HEK293 (cell line): Measurements from ENCODE around the gene RPS6KA1.

Experiments
- KLF7 ChIP-seq: fragments of 450-650 bp; formaldehyde crosslinking; IDR thresholded peaks from 2 replicates; pipeline ENCODE4 v1.5.1; 2016; ENCODE audit warnings: missing biosample characterization, missing genetic modification characterization, borderline replicate concordance
- OVOL3 ChIP-seq: fragments of 450-650 bp; formaldehyde crosslinking; IDR thresholded peaks from 2 replicates; pipeline ENCODE4 v1.5.1; 2016; ENCODE audit warnings: missing biosample characterization, missing genetic modification characterization
- PRDM10 ChIP-seq: fragments of 450-650 bp; formaldehyde crosslinking; IDR thresholded peaks from 2 replicates; pipeline ENCODE4 v1.5.1; 2016; ENCODE audit warnings: missing biosample characterization, missing genetic modification characterization
- ZBTB17 ChIP-seq: fragments of 450-650 bp; formaldehyde crosslinking; IDR thresholded peaks from 2 replicates; pipeline ENCODE4 v1.5.1; 2016; ENCODE audit warnings: missing biosample characterization, missing genetic modification characterization
- ZBTB20 ChIP-seq: fragments of 450-650 bp; formaldehyde crosslinking; IDR thresholded peaks from 2 replicates; pipeline ENCODE4 v1.5.1; 2016; ENCODE audit warnings: missing biosample characterization, missing genetic modification characterization
- ZBTB21 ChIP-seq: fragments of 450-650 bp; formaldehyde crosslinking; IDR thresholded peaks from 2 replicates; pipeline ENCODE4 v1.5.1; 2017; ENCODE audit warnings: missing biosample characterization, missing genetic modification characterization
- ZBTB8A ChIP-seq: fragments of 450-650 bp; formaldehyde crosslinking; IDR thresholded peaks from 2 replicates; pipeline ENCODE4 v1.5.1; 2016; ENCODE audit warnings: missing biosample characterization, missing genetic modification characterization
- ZFHX2 ChIP-seq: fragments of 450-650 bp; formaldehyde crosslinking; conservative IDR thresholded peaks from 2 replicates; pipeline ENCODE4 v1.5.1; 2016; ENCODE audit warnings: missing biosample characterization, missing genetic modification characterization
- ZFP37 ChIP-seq: fragments of 450-650 bp; formaldehyde crosslinking; IDR thresholded peaks from 2 replicates; pipeline ENCODE4 v1.5.1; 2016; ENCODE audit warnings: missing biosample characterization, missing genetic modification characterization
- ZNF114 ChIP-seq: fragments of 450-650 bp; formaldehyde crosslinking; IDR thresholded peaks from 2 replicates; pipeline ENCODE4 v1.5.0; 2017; ENCODE audit warnings: missing biosample characterization, missing genetic modification characterization
- ZNF146 ChIP-seq: fragments of 450-650 bp; formaldehyde crosslinking; IDR thresholded peaks from 2 replicates; pipeline ENCODE4 v1.5.1; 2016; ENCODE audit warnings: missing biosample characterization, missing genetic modification characterization
- ZNF175 ChIP-seq: fragments of 450-650 bp; formaldehyde crosslinking; IDR thresholded peaks from 2 replicates; pipeline ENCODE4 v1.5.1; 2016; ENCODE audit warnings: missing biosample characterization, missing genetic modification characterization
- ZNF223 ChIP-seq: fragments of 450-650 bp; formaldehyde crosslinking; IDR thresholded peaks from 2 replicates; pipeline ENCODE4 v1.5.1; 2016; ENCODE audit warnings: missing biosample characterization, missing genetic modification characterization
- ZNF24 ChIP-seq: fragments of 450-650 bp; formaldehyde crosslinking; IDR thresholded peaks from 2 replicates; pipeline ENCODE4 v1.5.1; 2016; ENCODE audit warnings: missing biosample characterization, missing genetic modification characterization
- ZNF248 ChIP-seq: fragments of 450-650 bp; formaldehyde crosslinking; IDR thresholded peaks from 2 replicates; pipeline ENCODE4 v1.5.1; 2017; ENCODE audit warnings: missing biosample characterization, missing genetic modification characterization
- ZNF324 ChIP-seq: fragments of 450-650 bp; formaldehyde crosslinking; IDR thresholded peaks from 2 replicates; pipeline ENCODE4 v1.5.1; 2016; ENCODE audit warnings: missing biosample characterization, missing genetic modification characterization
- ZNF398 ChIP-seq: fragments of 450-650 bp; formaldehyde crosslinking; IDR thresholded peaks from 2 replicates; pipeline ENCODE4 v1.5.1; 2017; ENCODE audit warnings: missing biosample characterization, missing genetic modification characterization
- ZNF555 ChIP-seq: fragments of 450-650 bp; formaldehyde crosslinking; conservative IDR thresholded peaks from 2 replicates; pipeline ENCODE4 v1.5.1; 2017; ENCODE audit warnings: missing biosample characterization, mild to moderate bottlenecking, missing genetic modification characterization, inconsistent platforms
- ZNF571 ChIP-seq: fragments of 450-650 bp; formaldehyde crosslinking; IDR thresholded peaks from 2 replicates; pipeline ENCODE4 v1.5.0; 2017; ENCODE audit warnings: missing biosample characterization, missing genetic modification characterization
- ZNF707 ChIP-seq: fragments of 450-650 bp; formaldehyde crosslinking; IDR thresholded peaks from 2 replicates; pipeline ENCODE4 v1.5.1; 2016; ENCODE audit warnings: missing biosample characterization, missing genetic modification characterization
- ZNF785 ChIP-seq: fragments of 450-650 bp; formaldehyde crosslinking; IDR thresholded peaks from 2 replicates; pipeline ENCODE4 v1.5.1; 2016; ENCODE audit warnings: missing biosample characterization, missing genetic modification characterization
- ZNF830 ChIP-seq: fragments of 450-650 bp; IDR thresholded peaks from 2 replicates; pipeline ENCODE4 v1.5.0; 2018; ENCODE audit warnings: missing biosample characterization, missing genetic modification characterization, low read depth, mild to moderate bottlenecking, moderate library complexity
- ZSCAN23 ChIP-seq: fragments of 450-650 bp; formaldehyde crosslinking; IDR thresholded peaks from 2 replicates; pipeline ENCODE4 v1.5.1; 2016; ENCODE audit warnings: missing biosample characterization, missing genetic modification characterization
- TF ChIP-seq, protein P1 (sequence below): fragments of 450-650 bp; formaldehyde crosslinking; IDR thresholded peaks from 2 replicates; pipeline ENCODE4 v1.5.1; 2016; ENCODE audit warnings: missing biosample characterization, missing genetic modification characterization
- TF ChIP-seq, protein P2 (sequence below): fragments of 450-650 bp; formaldehyde crosslinking; conservative IDR thresholded peaks from 2 replicates; pipeline ENCODE4 v1.5.1; 2016; ENCODE audit warnings: low read depth, missing biosample characterization, missing genetic modification characterization
- TF ChIP-seq, protein P3 (sequence below): sonication (generic); formaldehyde crosslinking; IDR thresholded peaks from 2 replicates; pipeline ENCODE4 v1.8.1; 2022; ENCODE audit warnings: mild to moderate bottlenecking, moderate library complexity, missing genetic modification reagents

The RPS6KA1 gene

DNA sequence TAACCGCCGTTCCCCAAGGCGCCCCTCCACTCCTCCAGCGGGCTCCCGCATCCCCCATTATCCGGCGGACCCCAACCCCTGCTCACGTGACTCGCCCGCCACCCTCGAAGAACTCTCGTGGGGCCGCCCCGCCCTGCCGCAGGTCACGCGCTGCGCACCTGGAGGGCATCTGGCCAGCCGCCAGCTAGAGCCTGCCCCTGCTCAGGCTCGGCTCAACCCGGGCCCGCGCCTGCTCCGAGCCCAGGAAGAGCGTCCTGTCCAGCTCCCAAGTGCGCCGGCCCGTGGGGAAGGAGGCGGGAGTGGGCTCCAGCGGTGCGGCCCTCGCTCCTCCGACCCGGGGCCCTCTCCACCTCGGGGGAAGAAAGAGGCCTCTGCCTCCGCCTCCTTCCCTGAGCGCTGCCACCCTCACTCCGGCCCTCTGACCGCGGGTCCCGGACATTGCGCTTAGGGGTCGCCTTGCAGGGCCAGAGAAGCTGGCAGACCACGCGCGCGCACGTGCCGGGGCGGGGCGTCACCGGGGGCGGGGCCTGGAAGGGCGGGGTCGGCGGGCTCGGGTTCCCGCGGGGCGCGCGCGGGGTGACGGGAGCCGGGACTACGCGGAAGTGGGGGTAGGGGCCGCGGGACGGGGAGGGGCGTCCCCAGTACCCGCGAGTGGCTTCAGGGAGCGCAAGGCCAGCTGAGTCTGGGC is 28.9 kb upstream of the RPS6KA1 start (continued):
- no peak for TF ChIP-seq ZNF114 (tag by site-specific recombination)
- TF ChIP-seq, protein P1, sequence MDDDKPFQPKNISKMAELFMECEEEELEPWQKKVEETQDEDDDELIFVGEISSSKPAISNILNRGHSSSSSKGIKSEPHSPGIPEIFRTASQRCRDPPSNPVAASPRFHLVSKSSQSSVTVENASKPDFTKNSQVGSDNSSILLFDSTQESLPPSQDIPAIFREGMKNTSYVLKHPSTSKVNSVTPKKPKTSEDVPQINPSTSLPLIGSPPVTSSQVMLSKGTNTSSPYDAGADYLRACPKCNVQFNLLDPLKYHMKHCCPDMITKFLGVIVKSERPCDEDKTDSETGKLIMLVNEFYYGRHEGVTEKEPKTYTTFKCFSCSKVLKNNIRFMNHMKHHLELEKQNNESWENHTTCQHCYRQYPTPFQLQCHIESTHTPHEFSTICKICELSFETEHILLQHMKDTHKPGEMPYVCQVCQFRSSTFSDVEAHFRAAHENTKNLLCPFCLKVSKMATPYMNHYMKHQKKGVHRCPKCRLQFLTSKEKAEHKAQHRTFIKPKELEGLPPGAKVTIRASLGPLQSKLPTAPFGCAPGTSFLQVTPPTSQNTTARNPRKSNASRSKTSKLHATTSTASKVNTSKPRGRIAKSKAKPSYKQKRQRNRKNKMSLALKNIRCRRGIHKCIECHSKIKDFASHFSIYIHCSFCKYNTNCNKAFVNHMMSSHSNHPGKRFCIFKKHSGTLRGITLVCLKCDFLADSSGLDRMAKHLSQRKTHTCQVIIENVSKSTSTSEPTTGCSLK = no peak
- peak; percentile 58; the same call in 1 of the 2 replicates for TF ChIP-seq PRDM10 (tag by site-specific recombination)
- TF ChIP-seq ZNF248 (tag by site-specific recombination) = no peak
- peak; percentile 46; the same call in 1 of the 2 replicates for TF ChIP-seq ZSCAN23
- TF ChIP-seq OVOL3 = no peak
- peak; percentile 81; the same call in 1 of the 2 replicates for TF ChIP-seq ZFP37 (tag by site-specific recombination)
- TF ChIP-seq ZNF398 = peak; percentile 57
- TF ChIP-seq ZBTB20 (tag by site-specific recombination) = peak; percentile 92
- TF ChIP-seq ZBTB21 = 0 out of 2 replicates have a peak, but pooled peaks have one; percentile 12
- TF ChIP-seq ZNF223 (tag by site-specific recombination) = no peak
- TF ChIP-seq, protein P2, sequence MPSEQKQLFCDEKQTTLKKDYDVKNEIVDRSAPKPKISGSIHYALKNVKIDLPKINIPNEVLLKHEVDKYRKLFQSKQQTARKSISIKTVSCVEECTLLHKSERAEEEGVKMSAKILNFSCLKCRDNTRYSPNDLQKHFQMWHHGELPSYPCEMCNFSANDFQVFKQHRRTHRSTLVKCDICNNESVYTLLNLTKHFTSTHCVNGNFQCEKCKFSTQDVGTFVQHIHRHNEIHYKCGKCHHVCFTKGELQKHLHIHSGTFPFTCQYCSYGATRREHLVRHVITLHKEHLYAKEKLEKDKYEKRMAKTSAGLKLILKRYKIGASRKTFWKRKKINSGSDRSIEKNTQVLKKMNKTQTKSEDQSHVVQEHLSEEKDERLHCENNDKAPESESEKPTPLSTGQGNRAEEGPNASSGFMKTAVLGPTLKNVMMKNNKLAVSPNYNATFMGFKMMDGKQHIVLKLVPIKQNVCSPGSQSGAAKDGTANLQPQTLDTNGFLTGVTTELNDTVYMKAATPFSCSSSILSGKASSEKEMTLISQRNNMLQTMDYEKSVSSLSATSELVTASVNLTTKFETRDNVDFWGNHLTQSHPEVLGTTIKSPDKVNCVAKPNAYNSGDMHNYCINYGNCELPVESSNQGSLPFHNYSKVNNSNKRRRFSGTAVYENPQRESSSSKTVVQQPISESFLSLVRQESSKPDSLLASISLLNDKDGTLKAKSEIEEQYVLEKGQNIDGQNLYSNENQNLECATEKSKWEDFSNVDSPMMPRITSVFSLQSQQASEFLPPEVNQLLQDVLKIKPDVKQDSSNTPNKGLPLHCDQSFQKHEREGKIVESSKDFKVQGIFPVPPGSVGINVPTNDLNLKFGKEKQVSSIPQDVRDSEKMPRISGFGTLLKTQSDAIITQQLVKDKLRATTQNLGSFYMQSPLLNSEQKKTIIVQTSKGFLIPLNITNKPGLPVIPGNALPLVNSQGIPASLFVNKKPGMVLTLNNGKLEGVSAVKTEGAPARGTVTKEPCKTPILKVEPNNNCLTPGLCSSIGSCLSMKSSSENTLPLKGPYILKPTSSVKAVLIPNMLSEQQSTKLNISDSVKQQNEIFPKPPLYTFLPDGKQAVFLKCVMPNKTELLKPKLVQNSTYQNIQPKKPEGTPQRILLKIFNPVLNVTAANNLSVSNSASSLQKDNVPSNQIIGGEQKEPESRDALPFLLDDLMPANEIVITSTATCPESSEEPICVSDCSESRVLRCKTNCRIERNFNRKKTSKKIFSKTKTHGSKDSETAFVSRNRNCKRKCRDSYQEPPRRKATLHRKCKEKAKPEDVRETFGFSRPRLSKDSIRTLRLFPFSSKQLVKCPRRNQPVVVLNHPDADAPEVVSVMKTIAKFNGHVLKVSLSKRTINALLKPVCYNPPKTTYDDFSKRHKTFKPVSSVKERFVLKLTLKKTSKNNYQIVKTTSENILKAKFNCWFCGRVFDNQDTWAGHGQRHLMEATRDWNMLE (tag by site-specific recombination) = no peak
- TF ChIP-seq ZNF830 (tag by site-specific recombination) = no peak
- peak; percentile 69 for TF ChIP-seq ZFHX2 (tag by site-specific recombination)
- no peak for TF ChIP-seq ZNF555 (tag by site-specific recombination)
- peak; percentile 92 for TF ChIP-seq ZNF785 (tag by site-specific recombination)
- TF ChIP-seq ZBTB17 (tag by site-specific recombination) = peak; percentile 90
- TF ChIP-seq ZNF324 (tag by site-specific recombination) = peak; percentile 92
- peak; percentile 88 for TF ChIP-seq KLF7 (tag by site-specific recombination)
- TF ChIP-seq ZNF175 (tag by site-specific recombination) = no peak
- no peak for TF ChIP-seq ZNF571
- TF ChIP-seq ZNF707 = no peak
- TF ChIP-seq, protein P3, sequence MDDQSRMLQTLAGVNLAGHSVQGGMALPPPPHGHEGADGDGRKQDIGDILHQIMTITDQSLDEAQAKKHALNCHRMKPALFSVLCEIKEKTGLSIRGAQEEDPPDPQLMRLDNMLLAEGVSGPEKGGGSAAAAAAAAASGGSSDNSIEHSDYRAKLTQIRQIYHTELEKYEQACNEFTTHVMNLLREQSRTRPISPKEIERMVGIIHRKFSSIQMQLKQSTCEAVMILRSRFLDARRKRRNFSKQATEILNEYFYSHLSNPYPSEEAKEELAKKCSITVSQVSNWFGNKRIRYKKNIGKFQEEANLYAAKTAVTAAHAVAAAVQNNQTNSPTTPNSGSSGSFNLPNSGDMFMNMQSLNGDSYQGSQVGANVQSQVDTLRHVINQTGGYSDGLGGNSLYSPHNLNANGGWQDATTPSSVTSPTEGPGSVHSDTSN = peak; percentile 78; the same call in 1 of the 2 replicates
- TF ChIP-seq ZBTB8A = peak; percentile 57
- TF ChIP-seq ZNF146 = peak; percentile 6; the same call in 1 of the 2 replicates
- TF ChIP-seq ZNF24 (tag by site-specific recombination) = peak; percentile 81
